Posterior cingulate gyrus (tissue), 11 donors: ENCODE data around the gene MYO5B.
"Not testable (repeated sequence)": the region's sequence is repeated elsewhere in the genome, so short reads cannot be mapped to it uniquely, and the experiment has no call there.

Experiments
- DNase-seq, 10 donors: peaks; one replicate each; pipeline versions ENCODE4 v3.0.0 to v3.0.0-alpha.2; 2020 to 2021; ENCODE audit warnings: mixed read lengths in 3 of 10
- intact Hi-C: fragments of 100-400 bp; cut with DNase I; formaldehyde crosslinking; loops from one replicate; pipeline ENCODE4 v1.15.1; 2023

Gene MYO5B

GRCh38 chr18:50194631-50195532 is at the start of gene MYO5B:
Gene MYO5B, minus strand, starts transcription at chr18:50195147. Its CDS starts 354 bp downstream, at chr18:50194793.
- peak in 2 of 10 donors; percentile 17 to 82 for DNase-seq
- intact Hi-C loops = no loop called here

- DNase-seq, intact Hi-C loops: not testable (repeated sequence)
Observed at GRCh38 chr18:50241768-50242167, 46.8 kb upstream of the MYO5B start.

- DNase-seq = peak in 1 of 10 donors; percentile 31
- intact Hi-C loops = no loop called here
Observed at GRCh38 chr18:50240080-50240563, 45.2 kb upstream of the MYO5B start.

- intact Hi-C loops = no loop called here
- DNase-seq = no peak
Observed at GRCh38 chr18:50232419-50232818, 37.5 kb upstream of the MYO5B start.

- no peak for DNase-seq
Observed at GRCh38 chr18:50231621-50232020, 36.7 kb upstream of the MYO5B start.

GRCh38 chr18:50220249-50220648 is 25.3 kb upstream of the MYO5B start:
- DNase-seq, intact Hi-C loops: not testable (repeated sequence)

More at GRCh38 chr18:50231621-50232020, 36.7 kb upstream of the MYO5B start:
- intact Hi-C loops = no loop called here

- DNase-seq = no peak
- intact Hi-C loops = no loop called here
Observed at GRCh38 chr18:50218432-50219197, 23.7 kb upstream of the MYO5B start.

- intact Hi-C loops = loop anchor here (10.0 kb wide), 1 partner anchor 345 kb away; no protein-coding TSS in a partner anchor
Observed at GRCh38 chr18:50209311-50209710, 14.4 kb upstream of the MYO5B start.

GRCh38 chr18:50207722-50208121 is 12.8 kb upstream of the MYO5B start:
- intact Hi-C loops = loop anchor here (10.0 kb wide), 1 partner anchor 343 kb away; no protein-coding TSS in a partner anchor
- no peak for DNase-seq

More at GRCh38 chr18:50209311-50209710, 14.4 kb upstream of the MYO5B start:
- DNase-seq = no peak

GRCh38 chr18:50203801-50204604 is 9.1 kb upstream of the MYO5B start:
- peak in 7 of 10 donors; percentile 46 to 91 (median 51) for DNase-seq
- intact Hi-C loops = loop anchor here (10.0 kb wide), 1 partner anchor 339 kb away; no protein-coding TSS in a partner anchor

- intact Hi-C loops = loop anchor here (10.0 kb wide), 1 partner anchor 337 kb away; no protein-coding TSS in a partner anchor
- DNase-seq = no peak
Observed at GRCh38 chr18:50201476-50202018, 6.6 kb upstream of the MYO5B start.

- intact Hi-C loops = loop anchor here (10.0 kb wide), 1 partner anchor 335 kb away; no protein-coding TSS in a partner anchor
- DNase-seq = no peak
Observed at GRCh38 chr18:50199921-50200320, 5.0 kb upstream of the MYO5B start.

GRCh38 chr18:50199346-50199855 is 4.5 kb upstream of the MYO5B start:
- DNase-seq = no peak
- intact Hi-C loops = no loop called here

- no peak for DNase-seq
- intact Hi-C loops = no loop called here
Observed at GRCh38 chr18:50196261-50196660, 1.3 kb upstream of the MYO5B start.

- intact Hi-C loops = no loop called here
- no peak for DNase-seq
Observed at GRCh38 chr18:50195689-50196088, 742 bp upstream of the MYO5B start.

GRCh38 chr18:50193796-50194630 is 934 bp downstream of the MYO5B start:
- intact Hi-C loops = no loop called here
- peak in 2 of 10 donors; percentile 6 to 81 for DNase-seq

- intact Hi-C loops = no loop called here
- no peak for DNase-seq
Observed at GRCh38 chr18:50192995-50193795, 1.8 kb downstream of the MYO5B start.

- intact Hi-C loops = no loop called here
- no peak for DNase-seq
Observed at GRCh38 chr18:50190926-50191325, 4.0 kb downstream of the MYO5B start.
